ENCODE data around the gene CHID1.

DNA sequence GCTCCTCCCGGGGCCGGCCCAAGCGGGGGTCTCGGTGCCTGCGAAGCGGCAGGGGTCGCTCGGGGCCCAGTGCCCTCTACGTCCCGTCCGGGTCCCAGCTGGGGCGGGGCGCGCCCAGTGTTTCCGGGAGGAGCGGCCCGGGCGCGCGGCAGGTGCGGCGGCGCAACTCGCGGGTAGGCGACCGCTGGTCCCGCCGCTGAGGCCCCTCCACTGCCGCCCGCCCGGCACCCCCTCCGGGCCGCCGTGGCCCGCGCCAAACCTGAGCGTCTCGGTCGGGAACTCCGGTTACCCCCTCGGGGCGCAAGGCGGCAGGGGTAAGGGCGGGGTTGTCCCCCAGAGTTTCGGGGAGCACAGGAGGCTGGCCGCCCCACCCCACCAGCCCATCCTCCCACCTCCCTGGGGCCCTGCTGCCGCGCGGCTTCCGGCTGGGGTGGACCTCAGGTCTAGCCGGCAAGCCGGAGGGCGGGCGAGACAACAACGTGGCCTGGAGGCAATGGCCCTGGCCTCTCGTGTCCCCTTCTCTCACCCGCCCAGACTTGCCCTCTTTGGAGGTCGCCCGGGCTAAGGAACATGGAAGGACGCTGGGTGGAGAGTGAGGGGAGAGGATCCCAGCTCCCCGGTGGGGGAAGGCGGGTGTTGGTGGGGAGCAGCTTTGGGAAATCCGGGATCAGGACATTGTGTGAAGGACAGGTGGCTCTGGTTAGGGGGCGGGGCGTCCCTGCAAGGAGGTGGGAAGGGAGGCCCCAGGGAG, 83.3 kb downstream of the CHID1 start:
- TF ChIP-seq, protein P1, sequence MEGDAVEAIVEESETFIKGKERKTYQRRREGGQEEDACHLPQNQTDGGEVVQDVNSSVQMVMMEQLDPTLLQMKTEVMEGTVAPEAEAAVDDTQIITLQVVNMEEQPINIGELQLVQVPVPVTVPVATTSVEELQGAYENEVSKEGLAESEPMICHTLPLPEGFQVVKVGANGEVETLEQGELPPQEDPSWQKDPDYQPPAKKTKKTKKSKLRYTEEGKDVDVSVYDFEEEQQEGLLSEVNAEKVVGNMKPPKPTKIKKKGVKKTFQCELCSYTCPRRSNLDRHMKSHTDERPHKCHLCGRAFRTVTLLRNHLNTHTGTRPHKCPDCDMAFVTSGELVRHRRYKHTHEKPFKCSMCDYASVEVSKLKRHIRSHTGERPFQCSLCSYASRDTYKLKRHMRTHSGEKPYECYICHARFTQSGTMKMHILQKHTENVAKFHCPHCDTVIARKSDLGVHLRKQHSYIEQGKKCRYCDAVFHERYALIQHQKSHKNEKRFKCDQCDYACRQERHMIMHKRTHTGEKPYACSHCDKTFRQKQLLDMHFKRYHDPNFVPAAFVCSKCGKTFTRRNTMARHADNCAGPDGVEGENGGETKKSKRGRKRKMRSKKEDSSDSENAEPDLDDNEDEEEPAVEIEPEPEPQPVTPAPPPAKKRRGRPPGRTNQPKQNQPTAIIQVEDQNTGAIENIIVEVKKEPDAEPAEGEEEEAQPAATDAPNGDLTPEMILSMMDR (IDR thresholded peaks at IDR 0.05): no peak
- no peak for TF ChIP-seq EZH2 (IDR thresholded peaks at IDR 0.05; ENCODE audit: borderline replicate concordance, insufficient read depth, low read depth, low read length, poor library complexity, severe bottlenecking)
